Peyer's patch (tissue), 4 donors: ENCODE results near the gene MBL2.

Experiments
- CTCF ChIP-seq, 6 experiments: fragments of 450-650 bp in 4 of 6; fragments of 200-600 bp in 2 of 6; sonication (generic) in 1 of 6; IDR thresholded peaks; one replicate each; pipeline ENCODE4 v1.5.1; 2017 to 2019; ENCODE audit warnings: antibody characterized with exemption in 6 of 6, mild to moderate bottlenecking in 3 of 6, moderate library complexity in 1 of 6
- POLR2A ChIP-seq, 2 donors: fragments of 450-650 bp; IDR thresholded peaks; one replicate each; pipeline ENCODE4 v1.5.1; 2017; ENCODE audit warnings: antibody characterized with exemption in 2 of 2, mild to moderate bottlenecking in 2 of 2, moderate library complexity in 2 of 2

GRCh38 chr10:52783726-52784125 is 11.1 kb upstream of the MBL2 start:
- TF ChIP-seq CTCF (IDR thresholded peaks at IDR 0.05) (no peak), POLR2A (IDR thresholded peaks at IDR 0.05) (no peak)
